K562 (cell line): ENCODE results near the gene IRS1. TPM values are rescaled to one million over a fixed set of nuclear protein-coding genes. Genes with fewer than 3 reads are reported as not detected.

ENCODE experiments used
- CBFB ChIP-seq: sonication (generic); formaldehyde crosslinking; IDR thresholded peaks from 2 replicates; pipeline ENCODE4 v1.4.0; 2020; ENCODE audit warnings: mild to moderate bottlenecking, missing genetic modification reagents
- DDX20 ChIP-seq: fragments of 450-650 bp; IDR thresholded peaks from 2 replicates; pipeline ENCODE4 v1.6.1; 2016; ENCODE audit warnings: missing genetic modification characterization, low read depth, mild to moderate bottlenecking, missing compliant biosample characterization, moderate library complexity
- EGR1 ChIP-seq: fragments of 450-650 bp; conservative IDR thresholded peaks from 2 replicates; pipeline ENCODE4 v1.6.1; 2017; ENCODE audit warnings: mild to moderate bottlenecking
- ELF4 ChIP-seq: fragments of 450-650 bp; formaldehyde crosslinking; IDR thresholded peaks from 2 replicates; pipeline ENCODE4 v1.4.0; 2022; ENCODE audit warnings: missing genetic modification characterization
- EP400 ChIP-seq: fragments of 450-650 bp; IDR thresholded peaks from 2 replicates; pipeline ENCODE4 v1.6.1; 2017; ENCODE audit warnings: antibody characterized with exemption, mild to moderate bottlenecking, moderate library complexity
- ETV1 ChIP-seq: fragments of 450-650 bp; conservative IDR thresholded peaks from 2 replicates; pipeline ENCODE4 v1.6.1; 2016; ENCODE audit warnings: missing genetic modification characterization, control low read depth, low read depth, missing compliant biosample characterization
- HNRNPLL ChIP-seq: fragments of 200-400 bp; formaldehyde crosslinking; IDR thresholded peaks from 2 replicates; pipeline ENCODE4 v1.6.1; 2017; ENCODE audit warnings: low read length, low read depth, mild to moderate bottlenecking; ENCODE audit not compliant: poor library complexity, severe bottlenecking
- ILF3 ChIP-seq: fragments of 450-650 bp; IDR thresholded peaks from 2 replicates; pipeline ENCODE4 v1.6.1; 2018; ENCODE audit warnings: antibody characterized with exemption, mild to moderate bottlenecking, moderate library complexity, borderline replicate concordance
- KDM2B ChIP-seq: fragments of 250-450 bp; sonication (Bioruptor Pico); IDR thresholded peaks from 2 replicates; pipeline ENCODE4 v1.8.0; 2021; ENCODE audit warnings: mild to moderate bottlenecking, moderate library complexity
- KDM4B ChIP-seq, 2 experiments: fragments of 450-650 bp in 1 of 2; sonication (generic) in 1 of 2; IDR thresholded peaks; 2 replicates each; pipeline ENCODE4 v1.6.1; 2016 to 2017; ENCODE audit warnings: borderline replicate concordance in 2 of 2, antibody characterized with exemption in 1 of 2, low read depth in 1 of 2, mild to moderate bottlenecking in 1 of 2
- MAFF ChIP-seq: IDR thresholded peaks from 2 replicates; pipeline ENCODE4 v1.6.1; 2012; ENCODE audit warnings: low read length, improper control_type of control experiment
- MCM2 ChIP-seq: fragments of 450-650 bp; IDR thresholded peaks from 2 replicates; pipeline ENCODE4 v1.6.1; 2017; ENCODE audit warnings: low read depth, mild to moderate bottlenecking
- MED1 ChIP-seq: sonication (generic); formaldehyde crosslinking; IDR thresholded peaks from 2 replicates; pipeline ENCODE4 v1.8.1; 2023; ENCODE audit warnings: missing genetic modification reagents, borderline replicate concordance
- MYBL2 ChIP-seq, 2 experiments: fragments of 450-650 bp in 1 of 2; sonication (generic) in 1 of 2; formaldehyde crosslinking in 1 of 2; IDR thresholded peaks; 2 replicates each; pipeline versions ENCODE4 v1.6.1 to v1.8.1; 2017 to 2022; ENCODE audit warnings: borderline replicate concordance in 1 of 2, inconsistent platforms in 1 of 2, low read depth in 1 of 2, mild to moderate bottlenecking in 1 of 2, missing genetic modification reagents in 1 of 2, moderate library complexity in 1 of 2
- NFIC ChIP-seq: fragments of 450-650 bp; IDR thresholded peaks from 2 replicates; pipeline ENCODE4 v1.6.1; 2017; ENCODE audit warnings: mild to moderate bottlenecking, inconsistent platforms
- NUFIP1 ChIP-seq: fragments of 450-650 bp; IDR thresholded peaks from 2 replicates; pipeline ENCODE4 v1.6.1; 2018; ENCODE audit not compliant: partially characterized antibody
- PRMT5 ChIP-seq: sonication (generic); formaldehyde crosslinking; IDR thresholded peaks from 2 replicates; pipeline ENCODE4 v1.5.0; 2020; ENCODE audit warnings: missing genetic modification reagents
- RNF219 ChIP-seq: fragments of 250-450 bp; sonication (Bioruptor Pico); IDR thresholded peaks from 2 replicates; pipeline ENCODE4 v1.5.0; 2022; ENCODE audit warnings: mild to moderate bottlenecking
- TAF15 ChIP-seq: fragments of 200-400 bp; formaldehyde crosslinking; IDR thresholded peaks from 2 replicates; pipeline ENCODE4 v1.6.1; 2017; ENCODE audit warnings: mild to moderate bottlenecking, low read depth, low read length, moderate library complexity
- TEAD4 ChIP-seq, 2 experiments: sonication (generic) in 1 of 2; formaldehyde crosslinking in 1 of 2; IDR thresholded peaks; 2 replicates each; pipeline versions ENCODE4 v1.6.1 to v1.8.0; 2012 to 2022; ENCODE audit warnings: borderline replicate concordance in 1 of 2, inconsistent platforms in 1 of 2, low read length in 1 of 2, mild to moderate bottlenecking in 1 of 2, missing genetic modification reagents in 1 of 2
- TRIM24 ChIP-seq, 2 experiments: fragments of 450-650 bp; IDR thresholded peaks; 2 replicates each; pipeline ENCODE4 v1.6.1; 2016
- U2AF1 ChIP-seq: fragments of 200-400 bp; formaldehyde crosslinking; optimal IDR thresholded peaks from 2 replicates; pipeline ENCODE3; 2017; ENCODE audit warnings: mild to moderate bottlenecking, low read depth, low read length, moderate library complexity
- ZNF57 ChIP-seq: fragments of 450-650 bp; formaldehyde crosslinking; IDR thresholded peaks from 2 replicates; pipeline ENCODE4 v1.4.0; 2020; ENCODE audit warnings: mild to moderate bottlenecking, moderate library complexity
- ZNF584 ChIP-seq: fragments of 200-800 bp; sonication (Bioruptor generic); IDR thresholded peaks from 2 replicates; pipeline ENCODE4 v1.6.1; 2016; ENCODE audit warnings: low read depth, mild to moderate bottlenecking, missing genetic modification characterization, missing compliant biosample characterization
- ZNF589 ChIP-seq: fragments of 200-800 bp; sonication (Bioruptor generic); IDR thresholded peaks from 2 replicates; pipeline ENCODE4 v1.6.1; 2016; ENCODE audit warnings: low read depth, missing genetic modification characterization, missing compliant biosample characterization
- ZNF778 ChIP-seq: fragments of 450-650 bp; formaldehyde crosslinking; IDR thresholded peaks from 2 replicates; pipeline ENCODE4 v1.4.0; 2020; ENCODE audit warnings: mild to moderate bottlenecking, moderate library complexity
- polyA plus RNA-seq, 8 experiments: library from polyadenylated mRNA; depleted of rRNA in 4 of 8; stranded (reverse) in 5 of 8; unstranded in 3 of 8; fragments of >200 nt; fragmentation: Nextera tagmentation in 2 of 8; fragmentation: Illumina TruSeq in 1 of 8; extraction: Ambion mirVana in 2 of 8; extraction: Trizol in 1 of 8; gene quantifications; 2 replicates each; pipeline versions ENCODE4 v1.2.1 to v1.2.3, GENCODE V29; 2011 to 2014; ENCODE audit warnings: inconsistent platforms in 1 of 8, missing spikeins in 1 of 8
- total RNA-seq, 7 experiments: library from RNA; depleted of rRNA in 6 of 7; stranded (reverse); fragments of >200 nt in 6 of 7; fragmentation: Illumina TruSeq in 2 of 7; extraction: Trizol in 2 of 7; gene quantifications; 2 replicates each; pipeline versions ENCODE4 v1.2.1 to v1.2.3, GENCODE V29; 2011 to 2021; ENCODE audit warnings: low replicate concordance in 1 of 7
- TF ChIP-seq, protein P1 (sequence below): IDR thresholded peaks from 2 replicates; pipeline ENCODE4 v1.6.1; 2011; ENCODE audit not compliant: insufficient read length; ENCODE audit errors: extremely low read depth

The IRS1 gene
- total and polyA plus RNA-seq, 9 of the 15 experiments (the other 6 are each of a cell fraction or from before 2014, with no cell fraction given): under 0.01 to 0.31 (median 0.08) TPM; not detected in 1

DNA sequence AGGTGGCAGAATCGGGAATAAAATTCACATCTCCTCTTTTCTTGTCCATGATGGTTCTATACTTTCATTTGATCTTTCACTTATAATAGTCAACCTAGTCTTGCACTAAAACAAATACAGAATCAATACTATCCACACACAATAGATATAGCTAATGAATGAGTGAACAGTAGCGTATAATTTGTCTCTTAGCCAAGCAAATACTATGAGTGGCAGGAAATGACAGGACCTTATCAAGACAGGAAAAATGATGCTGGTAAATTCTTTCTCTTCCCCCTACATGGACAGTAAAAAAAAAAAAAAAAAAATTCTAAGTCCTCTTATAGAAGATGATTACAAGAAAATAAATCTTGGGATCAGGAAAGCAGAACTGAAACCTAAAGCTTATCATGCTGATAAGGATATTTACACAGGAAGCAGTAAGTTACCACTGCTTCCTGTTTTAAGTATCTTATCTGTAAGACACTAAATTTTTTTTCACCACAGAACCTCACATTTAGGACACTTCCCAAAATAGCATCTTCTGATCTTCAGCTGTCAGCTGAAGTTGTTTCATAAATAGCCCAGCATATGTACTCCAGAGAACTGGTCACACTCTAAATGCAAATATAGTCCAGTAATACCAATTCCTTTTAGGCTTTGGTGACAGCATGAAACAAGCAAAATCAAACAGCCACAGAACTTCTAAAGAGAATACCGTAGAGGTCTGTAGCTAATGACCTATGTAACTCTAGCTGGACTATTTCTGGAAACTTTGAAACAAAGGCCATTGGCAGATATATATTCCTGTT, 27.0 kb downstream of the IRS1 start (continued):
- no peak for TF ChIP-seq ZNF584
- TF ChIP-seq RNF219 (CRISPR knock-in tag): no peak
- TF ChIP-seq ZNF589 (CRISPR knock-in tag): peak; percentile 64; the same call in 1 of the 2 replicates
- TF ChIP-seq MED1 (CRISPR knock-in tag): no peak
- TF ChIP-seq ZNF778 (CRISPR knock-in tag): no peak
- TF ChIP-seq U2AF1: no peak
- TF ChIP-seq, protein P1, sequence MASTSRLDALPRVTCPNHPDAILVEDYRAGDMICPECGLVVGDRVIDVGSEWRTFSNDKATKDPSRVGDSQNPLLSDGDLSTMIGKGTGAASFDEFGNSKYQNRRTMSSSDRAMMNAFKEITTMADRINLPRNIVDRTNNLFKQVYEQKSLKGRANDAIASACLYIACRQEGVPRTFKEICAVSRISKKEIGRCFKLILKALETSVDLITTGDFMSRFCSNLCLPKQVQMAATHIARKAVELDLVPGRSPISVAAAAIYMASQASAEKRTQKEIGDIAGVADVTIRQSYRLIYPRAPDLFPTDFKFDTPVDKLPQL: no peak
- no peak for TF ChIP-seq PRMT5 (CRISPR knock-in tag)
- TF ChIP-seq ILF3: no peak
- no peak for TF ChIP-seq HNRNPLL
- TF ChIP-seq KDM4B (IDR thresholded peaks at IDR 0.05; ENCODE audit: borderline replicate concordance in 2 of 2, low read depth in 1 of 2): no peak
- TF ChIP-seq KDM2B (CRISPR knock-in tag): no peak
- TF ChIP-seq TRIM24 (IDR thresholded peaks at IDR 0.05): peak; percentile 74 to 83
- no peak for TF ChIP-seq ZNF57 (CRISPR knock-in tag)
- TF ChIP-seq MAFF: no peak
- no peak for TF ChIP-seq ELF4 (CRISPR knock-in tag)
- TF ChIP-seq TEAD4 (IDR thresholded peaks at IDR 0.05; ENCODE audit: low read length): peak; percentile 96
- no peak for TF ChIP-seq TEAD4 (CRISPR knock-in tag; IDR thresholded peaks at IDR 0.05; ENCODE audit: borderline replicate concordance)
- no peak for TF ChIP-seq TAF15
- TF ChIP-seq ETV1: peak; percentile 99
- TF ChIP-seq NUFIP1: no peak
- no peak for TF ChIP-seq MCM2
- TF ChIP-seq DDX20 (tag): no peak
- no peak for TF ChIP-seq EP400
- no peak for TF ChIP-seq CBFB
- TF ChIP-seq MYBL2 (IDR thresholded peaks at IDR 0.05; ENCODE audit: low read depth): no peak
- no peak for TF ChIP-seq MYBL2 (CRISPR knock-in tag; IDR thresholded peaks at IDR 0.05; ENCODE audit: borderline replicate concordance)
- no peak for TF ChIP-seq EGR1
- peak; percentile 38 for TF ChIP-seq NFIC
